H9 (cell line): ENCODE measurements around the gene PTX3. TPM values are rescaled to one million over a fixed set of nuclear protein-coding genes. Genes with fewer than 3 reads are reported as not detected.

Experiments
- DNase-seq: peaks from one replicate; pipeline ENCODE4 v3.0.0-alpha.2; 2017
- H2AFZ ChIP-seq: one replicate; pipeline ENCODE4 v1.6.1; 2013; ENCODE audit warnings: mild to moderate bottlenecking, low read length, control low read depth, moderate library complexity
- H2AK5ac ChIP-seq: 2 replicates; pipeline ENCODE4 v1.6.1; 2013; ENCODE audit warnings: low read length, control low read depth, mixed read lengths; ENCODE audit not compliant: insufficient read length
- H2BK120ac ChIP-seq: one replicate; pipeline ENCODE4 v1.6.1; 2013; ENCODE audit warnings: low read depth, mild to moderate bottlenecking, low read length, control low read depth, inconsistent platforms; ENCODE audit not compliant: poor library complexity, severe bottlenecking
- H2BK12ac ChIP-seq: 2 replicates; pipeline ENCODE4 v1.6.1; 2013; ENCODE audit warnings: low read length, control low read depth, mixed read lengths, low read depth; ENCODE audit not compliant: insufficient read length
- H2BK15ac ChIP-seq: 2 replicates; pipeline ENCODE4 v1.6.1; 2013; ENCODE audit warnings: low read depth, low read length, control low read depth
- H2BK20ac ChIP-seq: one replicate; pipeline ENCODE4 v1.6.1; 2013; ENCODE audit warnings: low read depth, mild to moderate bottlenecking, low read length, control low read depth, inconsistent platforms; ENCODE audit not compliant: poor library complexity, severe bottlenecking
- H2BK5ac ChIP-seq: 2 replicates; pipeline ENCODE4 v1.6.1; 2013; ENCODE audit warnings: low read length, control low read depth, mixed read lengths; ENCODE audit not compliant: insufficient read length
- H3K14ac ChIP-seq: 2 replicates; pipeline ENCODE4 v1.6.1; 2013; ENCODE audit warnings: low read length, control low read depth; ENCODE audit not compliant: insufficient read depth
- H3K18ac ChIP-seq: 2 replicates; pipeline ENCODE4 v1.6.1; 2013; ENCODE audit warnings: low read depth, mild to moderate bottlenecking, mixed read lengths, low read length, control low read depth; ENCODE audit not compliant: insufficient read length
- H3K23ac ChIP-seq: 2 replicates; pipeline ENCODE4 v1.6.1; 2013; ENCODE audit warnings: low read length, control low read depth, mixed read lengths, low read depth; ENCODE audit not compliant: insufficient read length
- H3K23me2 ChIP-seq: 2 replicates; pipeline ENCODE4 v1.6.1; 2013; ENCODE audit warnings: low read depth, mild to moderate bottlenecking, mixed read lengths, low read length, control low read depth; ENCODE audit not compliant: insufficient read length, poor library complexity, severe bottlenecking
- H3K27ac ChIP-seq: 2 replicates; pipeline ENCODE4 v1.5.1; 2013; ENCODE audit warnings: low read length, control low read depth, mixed read lengths, low read depth; ENCODE audit not compliant: insufficient read length
- H3K27me3 ChIP-seq: 2 replicates; pipeline ENCODE4 v1.6.1; 2013; ENCODE audit warnings: low read length, control low read depth, inconsistent platforms; ENCODE audit not compliant: insufficient read depth
- H3K4ac ChIP-seq: 2 replicates; pipeline ENCODE4 v1.6.1; 2013; ENCODE audit warnings: low read depth, mild to moderate bottlenecking, control low read depth, inconsistent platforms, low read length, moderate library complexity
- H3K4me1 ChIP-seq: 2 replicates; pipeline ENCODE4 v1.6.1; 2013; ENCODE audit warnings: low read length, control low read depth, inconsistent platforms; ENCODE audit not compliant: insufficient read depth
- H3K4me2 ChIP-seq: 2 replicates; pipeline ENCODE4 v1.6.1; 2013; ENCODE audit warnings: low read length, control low read depth, mixed read lengths; ENCODE audit not compliant: insufficient read length, insufficient read depth
- H3K56ac ChIP-seq: 2 replicates; pipeline ENCODE4 v1.6.1; 2013; ENCODE audit warnings: low read depth, mild to moderate bottlenecking, mixed read lengths, low read length, control low read depth; ENCODE audit not compliant: insufficient read length
- H3K79me1 ChIP-seq: 2 replicates; pipeline ENCODE4 v1.6.1; 2013; ENCODE audit warnings: low read depth, mild to moderate bottlenecking, moderate library complexity, low read length, control low read depth, inconsistent platforms; ENCODE audit not compliant: insufficient read depth, poor library complexity, severe bottlenecking
- H3K79me2 ChIP-seq: 2 replicates; pipeline ENCODE4 v1.6.1; 2013; ENCODE audit warnings: low read length, control low read depth, inconsistent platforms; ENCODE audit not compliant: insufficient read depth
- H3K9ac ChIP-seq: 2 replicates; pipeline ENCODE4 v1.6.1; 2013; ENCODE audit warnings: low read length, control low read depth, mixed read lengths; ENCODE audit not compliant: insufficient read length; ENCODE audit errors: extremely low read depth
- H3K9me3 ChIP-seq: one replicate; pipeline ENCODE4 v1.6.1; 2013; ENCODE audit warnings: low read depth, low read length, inconsistent platforms; ENCODE audit not compliant: control insufficient read depth
- H3T11ph ChIP-seq: one replicate; pipeline ENCODE4 v1.6.1; 2013; ENCODE audit warnings: mild to moderate bottlenecking, low read length, control low read depth, inconsistent platforms
- H4K20me1 ChIP-seq: one replicate; pipeline ENCODE4 v1.6.1; 2013; ENCODE audit not compliant: control insufficient read depth, insufficient read length, insufficient read depth
- H4K5ac ChIP-seq: 2 replicates; pipeline ENCODE4 v1.6.1; 2013; ENCODE audit warnings: low read depth, mild to moderate bottlenecking, mixed read lengths, low read length, control low read depth; ENCODE audit not compliant: insufficient read length
- H4K8ac ChIP-seq: replicated peaks from 2 replicates; pipeline ENCODE4 v1.6.1; 2013; ENCODE audit warnings: low read length, control low read depth, mixed read lengths, low read depth; ENCODE audit not compliant: insufficient read length
- H4K91ac ChIP-seq: 2 replicates; pipeline ENCODE4 v1.6.1; 2013; ENCODE audit warnings: low read depth, mild to moderate bottlenecking, moderate library complexity, mixed read lengths, low read length, control low read depth; ENCODE audit not compliant: insufficient read length
- H3K27ac Mint-ChIP-seq, 3 experiments: 2 replicates in 2 of 3; 3 replicates in 1 of 3; pipeline ENCODE4 v1.8.0; 2020 to 2021; ENCODE audit warnings: mixed read lengths in 3 of 3, mild to moderate bottlenecking in 1 of 3, moderate library complexity in 1 of 3
- H3K27me3 Mint-ChIP-seq: 2 replicates; pipeline ENCODE4 v1.8.0; 2021; ENCODE audit warnings: low read depth, mild to moderate bottlenecking, moderate library complexity, mixed read lengths
- H3K36me3 Mint-ChIP-seq, 3 experiments: 2 replicates in 2 of 3; 3 replicates in 1 of 3; pipeline ENCODE4 v1.8.0; 2020 to 2021; ENCODE audit warnings: low read depth in 3 of 3, mixed read lengths in 3 of 3; ENCODE audit not compliant: insufficient read depth in 1 of 3
- H3K4me1 Mint-ChIP-seq, 2 experiments: 2 replicates each; pipeline ENCODE4 v1.8.0; 2020; ENCODE audit warnings: mixed read lengths in 2 of 2
- H3K4me3 Mint-ChIP-seq, 2 experiments: 2 replicates in 1 of 2; 3 replicates in 1 of 2; pipeline ENCODE4 v1.8.0; 2020 to 2021; ENCODE audit warnings: mild to moderate bottlenecking in 2 of 2, mixed read lengths in 2 of 2, moderate library complexity in 1 of 2
- H3K9me3 Mint-ChIP-seq, 2 experiments: 2 replicates in 1 of 2; 3 replicates in 1 of 2; pipeline ENCODE4 v1.8.0; 2020; ENCODE audit warnings: mild to moderate bottlenecking in 2 of 2, mixed read lengths in 2 of 2, moderate library complexity in 1 of 2
- CTCF ChIP-seq: fragments of 200-600 bp; sonication (generic); conservative IDR thresholded peaks from 3 replicates; pipeline ENCODE4 v1.8.0; 2021; ENCODE audit warnings: antibody characterized with exemption, mild to moderate bottlenecking
- WGBS: extraction: QIAGEN DNeasy Blood & Tissue Kit; methylation state at CpG from one replicate; pipeline ENCODE4 v1.1.7; 2013; ENCODE audit warnings: missing lambda C conversion rate, low lambda C conversion rate, mixed read lengths; ENCODE audit not compliant: insufficient read length; ENCODE audit errors: extremely low coverage; 5-methylcytosine and 5-hydroxymethylcytosine counted together
- total RNA-seq: library from RNA; stranded (reverse); gene quantifications from 2 replicates; pipeline ENCODE4 v1.2.1, GENCODE V29; 2021

The PTX3 gene
- total RNA-seq, 1 experiment from 2014 or later: 0.11 TPM

- no peak overlapping the region for H2AK5ac ChIP-seq
- no peak overlapping the region for H3K56ac ChIP-seq
- Mint-ChIP-seq H3K27ac (no peak overlapping the region), H3K4me1 (no peaks in the 10 kb centered on the region), H3K27me3 (no peaks in the 10 kb centered on the region), H3K4me3 (no peak overlapping the region), H3K9me3 (no peaks in the 10 kb centered on the region), H3K36me3 (no peaks in the 10 kb centered on the region)
- no peaks in the 10 kb centered on the region for H3K27me3 ChIP-seq
- H2BK12ac ChIP-seq: no peak overlapping the region
- H3K9ac ChIP-seq: no peak overlapping the region
- H3K14ac ChIP-seq: no peak overlapping the region
- no peak overlapping the region for H2BK20ac ChIP-seq
- no peak for DNase-seq
- no peak overlapping the region for H2BK5ac ChIP-seq
- no peaks in the 10 kb centered on the region for H3K9me3 ChIP-seq
- H2BK15ac ChIP-seq: no peak overlapping the region
- H3K4ac ChIP-seq: no peak overlapping the region
- no peak overlapping the region for H4K8ac ChIP-seq
- H4K5ac ChIP-seq: no peak overlapping the region
- no peak overlapping the region for H2AFZ ChIP-seq
- H3K27ac ChIP-seq: no peak overlapping the region
- no peaks in the 10 kb centered on the region for H3K23me2 ChIP-seq
- no peak overlapping the region for H3K18ac ChIP-seq
- H2BK120ac ChIP-seq: no peak overlapping the region
- no peaks in the 10 kb centered on the region for H3K4me1 ChIP-seq
- no peak overlapping the region for H3K23ac ChIP-seq
- H4K91ac ChIP-seq: no peak overlapping the region
- H3K79me2 ChIP-seq: no peaks in the 10 kb centered on the region
- no peak for TF ChIP-seq CTCF
- no peaks in the 10 kb centered on the region for H3K79me1 ChIP-seq
- no peak overlapping the region for H3T11ph ChIP-seq
- no peak overlapping the region for H3K4me2 ChIP-seq
- H4K20me1 ChIP-seq: no peaks in the 10 kb centered on the region
- no CpG with 5 or more reads among the region's 1 CpG for WGBS
Observed at GRCh38 chr3:157471064-157471463, 34.4 kb downstream of the PTX3 start.
